HG03432 (cell line): ENCODE data around the gene RBMX2.
A peak's percentile ranks its signal among the peaks of the same experiment; 100 is the strongest.
"Not testable (repeated sequence)": the region's sequence is repeated elsewhere in the genome, so short reads cannot be mapped to it uniquely, and the experiment has no call there.

ENCODE experiments used
- ATAC-seq: cut with Tn5 transposase; IDR thresholded peaks from one replicate; pipeline ENCODE4 v1.9.1; 2021; ENCODE audit warnings: mild to moderate bottlenecking, moderate library complexity; ENCODE audit not compliant: unreplicated experiment

RBMX2 gene, protein sequence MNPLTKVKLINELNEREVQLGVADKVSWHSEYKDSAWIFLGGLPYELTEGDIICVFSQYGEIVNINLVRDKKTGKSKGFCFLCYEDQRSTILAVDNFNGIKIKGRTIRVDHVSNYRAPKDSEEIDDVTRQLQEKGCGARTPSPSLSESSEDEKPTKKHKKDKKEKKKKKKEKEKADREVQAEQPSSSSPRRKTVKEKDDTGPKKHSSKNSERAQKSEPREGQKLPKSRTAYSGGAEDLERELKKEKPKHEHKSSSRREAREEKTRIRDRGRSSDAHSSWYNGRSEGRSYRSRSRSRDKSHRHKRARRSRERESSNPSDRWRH

DNA sequence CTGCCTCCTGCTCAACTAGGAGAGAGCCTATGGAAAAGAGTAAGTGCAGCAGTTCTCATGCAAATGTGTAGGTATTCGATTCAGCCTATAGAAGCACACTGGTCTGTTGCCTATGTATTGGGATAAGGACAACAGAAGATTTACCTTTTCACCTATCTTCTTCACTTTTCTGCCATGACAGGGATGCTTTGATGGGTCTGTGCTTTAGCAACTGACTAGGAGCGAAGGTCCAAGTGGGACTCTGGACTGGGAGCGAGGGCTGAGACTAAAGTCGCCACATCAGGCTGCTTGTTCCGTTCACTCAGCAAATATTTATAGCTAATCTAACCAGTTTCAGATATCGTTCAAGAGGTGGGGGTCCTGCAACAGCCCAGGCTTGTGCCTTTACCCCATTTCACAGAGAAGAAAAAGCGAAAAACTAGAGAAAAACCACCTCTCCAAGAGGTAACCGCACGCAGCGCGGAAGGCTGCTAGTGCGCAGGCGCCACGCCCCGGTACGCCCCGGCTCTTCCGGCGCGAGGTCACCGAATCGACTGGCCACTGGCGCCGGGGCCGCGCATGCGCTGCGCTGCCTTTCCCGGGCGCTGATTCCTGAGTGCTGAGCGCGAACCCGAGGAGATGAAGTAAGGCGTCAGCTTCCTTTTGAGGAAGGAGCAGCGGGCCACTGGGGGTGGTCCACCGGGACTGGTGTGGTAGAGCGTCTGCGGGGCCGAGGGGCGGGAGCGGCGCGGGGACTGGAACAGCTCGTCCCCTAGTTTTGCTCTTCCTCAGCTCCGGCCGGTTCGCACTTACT is at the start of gene RBMX2:
RBMX2 (plus strand) TSS at position 573 of the 793 bp plus-strand sequence; CDS start at position 619, 46 bp downstream.
- ATAC-seq, result peak; percentile 99

DNA sequence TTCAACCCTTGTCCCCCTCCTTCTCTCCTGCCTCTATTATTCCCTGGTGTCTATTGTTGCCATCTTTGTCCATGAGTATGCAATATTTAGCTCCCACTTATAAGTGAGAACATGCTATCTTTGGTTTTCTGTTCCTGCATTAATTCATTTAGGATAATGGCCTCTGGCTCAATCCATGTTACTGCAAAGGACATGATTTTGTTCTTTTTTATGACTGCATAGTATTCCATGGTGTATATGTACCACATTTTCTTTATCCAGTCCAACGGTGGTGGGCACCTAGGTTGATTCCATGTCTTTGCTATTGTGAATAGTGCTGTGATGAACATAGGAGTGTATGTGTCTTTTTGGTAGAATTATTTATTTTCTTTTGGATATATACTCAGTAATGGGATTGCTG is 49.7 kb upstream of the RBMX2 start:
- not testable (repeated sequence) for ATAC-seq

DNA sequence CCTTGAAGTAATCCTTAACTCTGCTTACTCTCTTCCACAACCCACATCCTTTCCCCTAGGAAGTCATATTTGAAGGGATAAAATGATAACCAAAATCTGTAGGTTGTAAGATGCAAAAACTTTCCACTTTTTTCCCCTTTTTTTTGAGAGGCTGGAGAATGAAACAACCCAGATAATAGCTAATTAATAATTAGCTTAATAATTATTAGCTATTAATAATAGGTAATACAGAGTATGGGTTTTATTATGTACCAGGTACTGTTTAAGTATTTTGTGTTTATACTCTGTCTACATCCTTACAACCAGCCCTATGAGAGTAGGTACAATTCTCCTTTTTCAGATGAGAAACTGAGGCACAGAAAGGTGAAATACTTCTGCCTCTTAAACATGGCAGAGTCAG is 25.7 kb upstream of the RBMX2 start:
- no peak for ATAC-seq

DNA sequence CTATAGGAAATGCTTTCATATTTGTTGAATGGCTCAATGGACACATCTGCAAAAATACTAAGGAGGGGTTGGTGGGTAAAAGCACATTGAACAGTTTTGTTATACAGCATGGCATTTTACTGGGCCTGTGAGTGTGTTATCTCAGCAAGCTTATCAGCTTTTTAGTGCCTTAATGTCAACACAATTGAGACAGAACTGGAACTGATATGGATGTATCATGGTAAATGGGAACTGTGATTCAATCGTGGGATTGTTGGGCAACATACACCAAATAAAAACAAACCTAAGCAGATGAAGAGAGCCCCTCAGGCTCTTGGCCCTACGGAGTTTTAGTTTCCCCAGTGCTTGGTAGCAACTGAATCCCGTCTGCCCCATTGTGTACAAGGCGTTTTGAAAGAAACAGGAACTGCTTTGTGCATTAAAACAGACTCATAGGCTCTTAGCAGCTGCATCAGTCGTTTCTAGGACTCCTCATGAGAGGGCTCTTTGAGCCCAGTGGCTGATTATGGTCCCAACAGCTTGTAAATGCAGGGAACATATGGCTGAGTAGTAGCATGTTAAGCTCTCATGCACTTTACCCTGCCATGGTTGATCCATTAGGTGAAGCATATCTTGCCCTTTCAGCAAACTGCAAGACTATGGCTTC is 23.6 kb upstream of the RBMX2 start:
- no peak for ATAC-seq

DNA sequence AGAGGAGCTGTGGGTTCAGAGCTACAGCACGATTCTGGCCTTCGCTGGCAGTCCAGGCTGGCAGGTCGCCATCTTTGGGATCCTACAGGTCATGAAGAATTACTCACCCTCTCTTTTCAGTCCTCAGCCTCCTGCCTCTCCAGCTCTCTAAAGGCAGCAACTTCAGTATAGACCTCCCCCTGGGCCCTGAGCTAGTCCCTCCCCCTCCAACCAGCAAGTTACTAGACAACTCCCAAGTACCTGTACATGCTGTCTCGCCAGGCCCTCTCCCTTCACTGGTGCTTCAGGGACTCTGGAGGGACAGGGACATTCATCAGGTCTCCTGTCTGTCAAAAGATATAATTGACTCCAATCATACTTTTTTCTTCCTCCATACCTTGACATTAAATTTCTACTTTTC is 16.3 kb upstream of the RBMX2 start, which contains the start of gene GPR119:
GPR119 (minus strand) TSS at position 155 of the 400 bp plus-strand sequence. CDS start 227 bp downstream, outside the sequence.
- ATAC-seq, result no peak

DNA sequence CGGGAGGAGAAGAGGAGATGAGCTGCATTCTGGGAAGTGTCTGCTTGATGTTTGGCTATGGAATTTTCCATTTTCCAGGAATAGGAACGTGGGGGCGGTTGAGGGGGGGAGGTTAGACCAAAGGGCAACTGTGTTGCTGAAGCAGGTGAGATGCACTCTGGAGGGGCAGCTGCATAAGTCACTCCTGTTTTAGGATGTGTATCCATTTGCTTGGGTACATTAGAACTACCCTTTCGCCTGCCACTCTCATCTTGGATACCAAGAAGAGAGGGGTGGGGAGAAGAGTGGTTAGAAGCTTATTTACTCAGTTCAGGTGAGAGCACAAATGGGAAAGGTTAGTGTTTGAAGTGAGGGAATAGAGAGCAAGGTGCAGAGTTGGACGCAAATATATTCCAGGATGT is 15.4 kb upstream of the RBMX2 start:
- no peak for ATAC-seq

DNA sequence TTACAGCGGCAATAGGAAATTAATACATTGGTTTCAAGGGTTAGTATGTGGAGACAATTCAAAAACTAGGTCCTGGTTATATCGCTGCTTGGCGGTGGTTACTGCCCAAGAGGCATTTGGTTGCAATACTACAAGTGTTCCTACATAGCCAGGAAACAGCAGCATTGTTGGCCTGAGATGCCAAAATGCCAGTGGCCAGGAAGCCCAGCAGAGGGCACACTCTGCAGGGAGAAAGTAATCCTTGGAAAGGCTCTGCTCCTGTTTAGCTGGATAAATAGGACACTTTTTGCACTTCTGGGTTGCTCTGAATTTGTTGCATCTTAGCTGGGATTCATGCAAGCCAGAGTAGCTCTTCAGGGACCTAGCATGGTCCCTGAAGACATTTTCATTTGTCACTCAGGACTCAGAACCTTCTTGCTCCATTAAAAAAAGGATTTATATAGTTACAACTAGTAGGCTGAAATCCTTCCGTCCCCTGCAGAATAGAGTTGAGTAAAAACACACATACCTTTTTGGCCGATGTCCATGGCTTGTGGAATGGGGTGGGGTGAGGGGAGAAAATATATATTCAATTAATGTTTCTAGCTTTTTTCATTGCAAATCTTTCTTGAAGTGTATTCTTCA is 8.2 kb upstream of the RBMX2 start:
- no peak for ATAC-seq

DNA sequence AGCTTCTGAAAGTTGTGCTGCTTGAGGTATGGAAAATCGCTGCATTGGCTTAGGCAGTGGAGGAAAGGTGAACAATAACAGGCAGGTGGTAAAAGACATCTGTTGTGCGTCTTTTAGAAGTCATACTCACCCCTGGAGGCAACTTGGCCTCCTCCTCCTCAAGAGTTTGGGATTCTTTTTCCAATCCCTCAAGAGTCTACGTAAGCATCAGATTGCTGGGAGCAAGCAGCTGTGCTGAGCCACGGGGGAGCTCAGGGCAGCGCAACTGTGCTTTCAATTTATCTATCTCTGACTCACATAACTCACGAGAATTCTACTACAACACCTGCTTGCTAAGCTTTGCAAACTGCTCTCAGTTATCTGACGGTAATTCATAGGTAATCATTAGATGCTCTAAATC is 6.4 kb upstream of the RBMX2 start:
- ATAC-seq, result no peak

DNA sequence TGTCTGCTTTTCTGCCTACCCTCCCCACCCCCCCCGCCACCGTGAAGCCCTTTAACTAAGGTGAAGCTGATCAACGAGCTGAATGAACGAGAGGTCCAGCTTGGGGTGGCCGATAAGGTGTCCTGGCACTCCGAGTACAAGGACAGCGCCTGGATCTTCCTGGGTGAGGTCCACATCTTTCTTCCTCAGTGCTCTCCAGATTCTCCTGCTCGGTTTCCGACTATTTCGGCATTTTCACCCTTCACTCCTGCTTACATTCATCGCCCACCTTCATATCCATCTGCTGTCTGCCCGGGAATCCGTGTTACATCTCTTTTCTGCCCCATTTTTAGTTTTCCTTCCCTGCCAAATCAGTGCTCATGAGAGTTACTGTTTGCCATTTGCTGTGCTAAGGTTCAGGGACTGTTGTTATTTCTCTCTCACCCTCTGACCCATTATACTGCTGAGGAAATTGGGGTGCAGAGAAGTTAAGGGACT is 459 bp downstream of the RBMX2 start:
- no peak for ATAC-seq

DNA sequence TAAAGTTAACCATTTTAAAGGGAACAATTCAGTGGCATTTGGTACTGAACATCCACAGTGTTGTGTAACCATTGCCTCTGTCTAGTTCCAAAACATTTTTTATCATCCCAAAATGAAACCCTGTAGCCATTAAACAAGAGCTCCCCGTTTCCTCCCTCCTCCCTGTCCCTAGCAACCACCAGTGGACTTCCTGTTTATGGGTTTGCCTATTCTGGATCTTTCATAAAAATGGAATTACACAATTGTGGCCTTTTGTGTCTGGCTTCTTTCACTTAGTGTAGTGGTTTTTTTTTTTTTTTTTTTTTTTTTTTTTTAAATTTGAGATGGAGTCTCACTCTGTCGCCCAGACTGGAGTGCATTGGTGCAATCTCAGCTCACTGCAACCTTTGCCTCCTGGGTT is 11.6 kb downstream of the RBMX2 start:
- ATAC-seq, result no peak

DNA sequence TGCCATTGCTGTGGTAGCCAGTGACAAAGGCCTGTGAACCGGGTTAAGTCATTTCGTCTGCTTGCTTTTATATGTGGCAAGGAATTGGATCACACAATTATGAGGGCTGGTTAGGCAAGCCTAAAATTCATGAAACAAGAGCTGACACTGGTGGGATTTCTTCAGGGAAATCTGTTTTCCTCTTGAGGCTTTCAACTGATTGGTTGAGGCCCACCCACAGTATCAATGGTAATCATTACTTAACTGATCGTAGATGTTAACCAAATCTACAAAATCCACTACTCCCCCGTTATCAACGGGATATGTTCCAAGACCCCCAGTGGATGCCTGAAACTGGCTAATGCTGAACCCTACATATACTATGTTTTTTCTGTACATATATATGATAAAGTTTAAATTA is 13.0 kb downstream of the RBMX2 start:
- ATAC-seq, result no peak

DNA sequence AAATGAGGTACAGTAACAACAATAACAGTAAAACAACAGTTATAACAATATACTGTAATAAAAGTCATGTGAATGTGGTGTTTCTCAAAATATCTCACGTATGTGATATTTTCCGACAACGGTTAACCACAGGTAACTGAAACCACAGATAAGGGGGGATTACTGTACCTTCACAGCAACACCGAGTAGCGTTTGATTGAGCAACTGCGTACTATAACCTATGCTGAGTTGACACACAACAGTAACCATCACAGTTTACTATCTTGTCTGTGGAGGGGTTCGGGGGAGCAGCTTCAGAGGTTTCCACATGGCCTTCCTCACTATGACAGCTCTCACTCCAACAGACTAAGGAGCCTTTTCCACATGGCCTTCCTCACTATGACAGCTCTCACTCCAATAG is 13.4 kb downstream of the RBMX2 start:
- ATAC-seq, result no peak

DNA sequence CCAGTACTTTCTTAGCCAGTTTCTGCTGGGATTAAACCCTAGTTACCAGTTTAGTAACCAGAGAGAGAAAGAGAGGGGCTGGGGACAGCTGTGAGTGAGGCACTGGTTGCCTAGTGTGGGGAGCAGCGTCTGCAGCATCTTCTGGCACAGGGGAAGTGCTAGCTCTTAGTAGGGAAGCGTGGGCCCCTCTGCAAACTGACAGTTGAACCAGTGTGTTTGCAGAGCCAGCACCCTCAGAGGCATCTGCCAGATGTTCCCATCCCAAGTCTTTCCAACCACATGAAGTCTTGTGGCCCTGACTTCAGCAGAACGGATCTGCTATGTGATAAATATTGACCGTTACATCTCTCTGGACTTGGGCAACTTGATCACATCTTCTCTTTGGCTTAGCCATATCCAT is 15.0 kb downstream of the RBMX2 start:
- ATAC-seq, result no peak

DNA sequence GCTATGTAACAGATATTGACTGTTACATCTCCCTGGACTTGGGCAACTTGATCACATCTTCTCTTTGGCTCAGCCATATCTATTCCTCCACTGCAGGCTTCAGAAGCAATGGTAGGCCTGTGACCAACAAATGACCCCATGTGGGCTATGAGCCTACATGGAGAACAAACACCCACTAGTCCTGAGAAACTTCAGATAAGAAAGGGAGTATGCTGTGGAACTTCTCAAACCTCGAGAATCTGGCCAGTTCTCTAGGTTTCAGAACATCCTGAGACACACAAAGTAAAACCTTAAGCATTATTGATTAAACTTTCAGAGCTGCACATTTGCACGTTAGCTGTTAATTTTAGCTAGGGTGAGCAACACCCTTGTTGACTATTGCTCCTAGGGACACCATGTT is 16.3 kb downstream of the RBMX2 start:
- ATAC-seq, result peak; percentile 44

DNA sequence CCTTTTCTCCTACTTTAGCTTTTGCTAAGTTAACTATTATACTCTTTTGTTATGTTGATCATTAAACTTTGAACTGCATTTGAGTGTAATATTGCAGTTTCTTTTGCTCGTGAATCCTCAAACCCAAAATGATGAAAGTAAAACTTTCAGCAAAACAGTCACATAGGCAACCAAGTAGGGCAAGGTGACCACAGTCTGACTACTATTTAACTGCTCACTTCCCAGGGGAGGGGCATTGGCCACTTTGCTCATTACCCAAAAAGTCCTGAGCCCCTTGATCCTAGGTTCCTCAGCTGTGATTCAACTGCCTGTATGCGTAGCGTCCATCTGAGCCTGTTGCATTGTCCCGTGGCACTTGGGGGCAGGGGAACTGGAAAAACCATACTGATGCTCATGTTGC is 17.0 kb downstream of the RBMX2 start:
- ATAC-seq, result no peak

DNA sequence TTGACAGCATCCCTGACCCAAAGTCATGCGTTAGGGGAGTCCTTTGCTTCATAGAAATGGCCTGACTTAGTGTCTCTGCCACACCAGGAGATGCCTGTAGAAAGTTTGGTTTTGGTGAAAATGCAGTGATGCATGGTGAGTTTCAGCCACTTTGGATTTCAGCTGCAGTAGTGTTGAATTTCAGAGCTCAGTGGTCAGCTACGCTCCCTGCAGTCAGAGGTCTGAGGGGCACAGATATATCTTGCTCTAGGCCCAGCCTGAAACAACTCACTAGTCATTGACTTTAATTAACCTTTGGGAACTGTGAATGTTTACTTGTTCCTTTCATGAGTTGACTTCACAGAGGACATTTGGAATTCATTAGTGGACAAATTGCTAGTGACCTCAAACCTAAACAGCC is 17.5 kb downstream of the RBMX2 start:
- ATAC-seq, result no peak

DNA sequence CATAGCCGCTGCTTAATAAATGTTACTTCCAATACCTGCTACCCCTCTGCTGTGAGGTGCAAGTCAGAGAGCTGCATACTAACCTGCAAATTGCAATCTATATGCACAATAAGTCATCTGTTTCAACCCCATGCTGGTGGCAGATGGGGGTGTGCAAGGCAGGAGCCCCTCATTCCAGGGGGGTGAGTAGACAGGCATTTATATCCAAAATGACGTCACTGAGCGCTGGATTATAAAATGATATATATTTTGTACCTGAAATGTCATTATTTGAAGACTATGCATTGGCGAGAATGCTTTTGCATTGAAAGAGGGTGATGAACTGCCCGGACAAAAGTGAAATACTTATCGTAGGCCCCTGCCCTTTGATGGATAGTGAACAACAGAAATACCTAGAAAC is 24.7 kb downstream of the RBMX2 start:
- no peak for ATAC-seq

DNA sequence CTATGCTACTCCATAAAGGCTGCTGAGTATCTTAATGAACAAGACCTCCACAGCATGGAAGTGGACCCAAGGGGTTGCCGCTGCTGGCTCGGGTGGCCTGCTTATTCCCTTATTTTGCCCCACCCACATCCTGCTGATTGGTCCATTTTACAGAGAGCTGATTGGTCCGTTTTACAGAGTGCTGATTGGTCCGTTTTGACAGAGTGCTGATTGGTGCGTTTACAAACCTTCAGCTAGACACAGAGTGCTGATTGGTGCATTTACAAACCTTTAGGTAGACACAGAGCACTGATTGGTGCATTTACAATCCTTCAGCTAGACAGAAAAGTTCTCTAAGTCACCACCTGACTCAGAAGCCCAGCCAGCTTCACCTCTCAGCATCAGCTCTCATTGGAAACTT is 27.4 kb downstream of the RBMX2 start:
- not testable (repeated sequence) for ATAC-seq

DNA sequence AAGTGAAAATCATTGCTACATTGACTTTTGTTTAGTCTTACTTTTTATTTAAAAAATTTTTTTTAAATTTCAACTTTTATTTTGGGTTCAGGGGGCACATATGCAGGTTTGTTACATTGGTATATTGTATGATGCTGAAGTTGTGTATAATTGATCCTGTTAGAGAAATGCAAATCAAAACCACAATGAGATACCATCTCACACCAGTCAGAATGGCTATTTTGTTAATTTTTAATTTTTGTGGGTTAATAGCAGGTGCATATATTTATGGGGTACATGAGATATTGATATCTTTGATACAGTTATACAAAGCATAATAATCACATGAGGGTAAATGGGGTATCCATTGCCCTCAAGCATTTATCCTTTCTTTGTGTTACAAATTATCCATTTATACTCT is 34.1 kb downstream of the RBMX2 start:
- no peak for ATAC-seq

DNA sequence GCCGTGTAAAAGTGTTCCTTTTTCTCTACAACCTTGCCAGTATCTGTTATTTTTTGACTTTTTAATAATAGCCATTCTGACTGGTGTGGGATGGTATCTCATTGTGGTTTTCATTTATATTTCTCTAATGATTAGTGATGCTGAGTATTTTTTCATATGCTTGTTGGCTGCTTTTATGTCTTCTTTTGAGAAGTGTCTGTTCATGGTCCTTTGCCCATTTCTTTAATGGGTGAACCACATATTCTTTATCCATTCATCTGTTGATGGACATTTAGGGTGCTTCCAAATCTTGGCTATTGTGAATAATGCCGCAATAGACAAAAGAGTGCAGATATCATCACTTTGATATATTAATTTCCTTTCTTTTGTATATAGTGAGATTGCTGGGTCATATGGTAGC is 36.2 kb downstream of the RBMX2 start:
- ATAC-seq, result not testable (repeated sequence)

DNA sequence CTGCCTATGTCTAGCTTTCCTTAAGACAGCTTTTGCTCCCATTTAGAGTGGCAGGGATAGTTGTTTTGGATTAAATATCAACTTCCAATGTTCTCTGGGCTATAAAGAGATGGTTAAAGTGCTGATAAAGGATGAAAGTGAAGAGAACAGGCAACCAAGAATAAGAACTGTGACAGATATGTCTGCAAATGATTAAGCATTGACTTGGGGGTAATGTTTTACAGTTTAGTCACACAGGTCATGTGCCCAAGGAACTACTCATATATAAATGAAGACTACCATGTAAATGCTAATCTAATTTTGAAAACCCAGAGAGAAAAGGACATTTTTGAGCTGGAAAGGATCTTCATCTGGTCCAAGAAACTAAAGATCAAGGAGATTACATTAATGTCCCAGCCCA is 42.1 kb downstream of the RBMX2 start:
- no peak for ATAC-seq
